A549 (cell line): ENCODE measurements around the gene ATMIN. TPM values are rescaled to one million over a fixed set of nuclear protein-coding genes. Genes with fewer than 3 reads are reported as not detected.

ENCODE experiments used
- ATAC-seq, 2 experiments: fragments of 200-7000 bp in 1 of 2; fragments of >200 bp in 1 of 2; cut with Nextera tagmentation in 1 of 2; cut with Tn5 transposase in 1 of 2; 3 replicates each; pipeline versions ENCODE4 v1.8.0 to v1.9.1; 2018 to 2020; ENCODE audit warnings: mild to moderate bottlenecking in 1 of 2, moderate library complexity in 1 of 2
- CTCF ChIA-PET: fragments of 300-600 bp; sonication (Branson Sonifier 250); formaldehyde crosslinking; extraction: SDS; loops from one replicate; lab custom pipeline; 2021; ENCODE audit warnings: antibody characterized with exemption, inconsistent platforms; lab: Yijun Ruan, JAX
- POLR2A ChIA-PET: fragments of 350-600 bp; formaldehyde crosslinking; extraction: SDS; loops from one replicate; lab custom pipeline; 2021; ENCODE audit warnings: antibody characterized with exemption, inconsistent platforms; lab: Yijun Ruan, JAX
- DNase-seq, 2 experiments: peaks; one replicate each; pipeline versions ENCODE4 v3.0.0 to v3.0.0-alpha.2; 2011 to 2016; ENCODE audit warnings: low read depth in 1 of 2, low spot score in 1 of 2
- FAIRE-seq: peaks from 2 replicates; lab custom pipeline; 2011; peaks lifted over from hg19 to GRCh38; lab: Jason Lieb, UNC
- H3K27ac ChIP-seq, 2 experiments: fragments of >200 bp; sonication (Bioruptor Twin); formaldehyde crosslinking; 3 replicates each; pipeline ENCODE4 v1.5.1; 2016 to 2017
- H3K4me1 ChIP-seq: fragments of >200 bp; sonication (Bioruptor Twin); formaldehyde crosslinking; 3 replicates; pipeline ENCODE4 v1.6.1; 2016
- H3K4me2 ChIP-seq: fragments of >200 bp; sonication (Bioruptor Twin); formaldehyde crosslinking; 3 replicates; pipeline ENCODE4 v1.6.1; 2016
- H3K4me3 ChIP-seq: fragments of >200 bp; sonication (Bioruptor Twin); formaldehyde crosslinking; 3 replicates; pipeline ENCODE4 v1.5.1; 2016
- H3K9me3 ChIP-seq: fragments of >200 bp; sonication (Bioruptor Twin); formaldehyde crosslinking; 3 replicates; pipeline ENCODE4 v1.6.1; 2016
- ATOH8 ChIP-seq: fragments of 250-450 bp; sonication (Bioruptor Pico); IDR thresholded peaks from 2 replicates; pipeline ENCODE4 v1.5.0; 2020; ENCODE audit warnings: low read depth, mild to moderate bottlenecking, moderate library complexity
- CHD2 ChIP-seq: fragments of 150-350 bp; IDR thresholded peaks from 2 replicates; pipeline ENCODE4 v1.6.1; 2014; ENCODE audit warnings: low read length; ENCODE audit not compliant: partially characterized antibody
- CHD4 ChIP-seq: fragments of 200-600 bp; sonication (generic); IDR thresholded peaks from 2 replicates; pipeline ENCODE4 v1.6.1; 2016; ENCODE audit warnings: antibody characterized with exemption, mild to moderate bottlenecking, borderline replicate concordance
- E2F6 ChIP-seq: IDR thresholded peaks from 2 replicates; pipeline ENCODE4 v1.6.1; 2012; ENCODE audit warnings: low read depth, borderline replicate concordance
- EHF ChIP-seq: fragments of 250-450 bp; sonication (Bioruptor Pico); IDR thresholded peaks from 2 replicates; pipeline ENCODE4 v1.5.0; 2020; ENCODE audit warnings: mild to moderate bottlenecking
- EHMT2 ChIP-seq: fragments of 200-600 bp; sonication (generic); IDR thresholded peaks from 2 replicates; pipeline ENCODE4 v1.6.1; 2016; ENCODE audit warnings: antibody characterized with exemption, low read depth, mild to moderate bottlenecking, moderate library complexity
- EP300 ChIP-seq, 2 experiments: fragments of >200 bp; sonication (Bioruptor Twin); formaldehyde crosslinking; IDR thresholded peaks; 2 replicates in 1 of 2; 3 replicates in 1 of 2; pipeline ENCODE4 v1.6.1; 2016 to 2017
- ESRRA ChIP-seq: fragments of 150-350 bp; IDR thresholded peaks from 2 replicates; pipeline ENCODE4 v1.6.1; 2014; ENCODE audit warnings: mild to moderate bottlenecking, low read length, borderline replicate concordance
- FOSB ChIP-seq: fragments of 250-450 bp; sonication (Bioruptor Pico); IDR thresholded peaks from 2 replicates; pipeline ENCODE4 v1.5.0; 2020; ENCODE audit warnings: mild to moderate bottlenecking, moderate library complexity
- FOXS1 ChIP-seq: fragments of 250-450 bp; sonication (Bioruptor Pico); IDR thresholded peaks from 2 replicates; pipeline ENCODE4 v1.5.0; 2020; ENCODE audit warnings: mild to moderate bottlenecking, moderate library complexity
- HDAC2 ChIP-seq: fragments of 200-600 bp; sonication (generic); IDR thresholded peaks from 2 replicates; pipeline ENCODE4 v1.6.1; 2016
- HOXB13 ChIP-seq: fragments of 250-450 bp; sonication (Bioruptor Pico); IDR thresholded peaks from 2 replicates; pipeline ENCODE4 v1.5.0; 2020; ENCODE audit warnings: low read depth, mild to moderate bottlenecking, moderate library complexity
- HOXB5 ChIP-seq: fragments of 250-450 bp; sonication (Bioruptor Pico); IDR thresholded peaks from 2 replicates; pipeline ENCODE4 v1.5.0; 2020; ENCODE audit warnings: mild to moderate bottlenecking, moderate library complexity
- JUNB ChIP-seq: fragments of >200 bp; sonication (Bioruptor Twin); formaldehyde crosslinking; IDR thresholded peaks from 2 replicates; pipeline ENCODE4 v1.6.1; 2016
- KDM5A ChIP-seq: fragments of 200-600 bp; sonication (generic); IDR thresholded peaks from 2 replicates; pipeline ENCODE4 v1.6.1; 2016; ENCODE audit warnings: antibody characterized with exemption, mild to moderate bottlenecking
- MAFK ChIP-seq: fragments of 450-650 bp; IDR thresholded peaks from 2 replicates; pipeline ENCODE4 v1.6.1; 2014; ENCODE audit not compliant: partially characterized antibody
- MAX ChIP-seq: IDR thresholded peaks from 2 replicates; pipeline ENCODE4 v1.6.1; 2012
- MAZ ChIP-seq: fragments of 150-350 bp; IDR thresholded peaks from 2 replicates; pipeline ENCODE4 v1.6.1; 2014; ENCODE audit warnings: antibody characterized with exemption, low read depth, low read length, borderline replicate concordance
- MYC ChIP-seq: IDR thresholded peaks from 2 replicates; pipeline ENCODE4 v1.6.1; 2012; ENCODE audit warnings: mild to moderate bottlenecking, inconsistent platforms, low read length, improper control_type of control experiment, borderline replicate concordance
- PBX3 ChIP-seq: IDR thresholded peaks from 2 replicates; pipeline ENCODE4 v1.6.1; 2012
- PHF8 ChIP-seq: fragments of 200-600 bp; sonication (generic); IDR thresholded peaks from 2 replicates; pipeline ENCODE4 v1.6.1; 2016; ENCODE audit warnings: low read depth, mild to moderate bottlenecking, antibody characterized with exemption, moderate library complexity, borderline replicate concordance
- POLR2AphosphoS2 ChIP-seq: conservative IDR thresholded peaks from 2 replicates; pipeline ENCODE4 v1.6.1; 2012; ENCODE audit warnings: low read length, improper control_type of control experiment, inconsistent platforms
- REST ChIP-seq: fragments of 200-600 bp; sonication (generic); IDR thresholded peaks from 2 replicates; pipeline ENCODE4 v1.6.1; 2016; ENCODE audit warnings: antibody characterized with exemption, mild to moderate bottlenecking, moderate library complexity
- RFX5 ChIP-seq: fragments of 450-650 bp; IDR thresholded peaks from 2 replicates; pipeline ENCODE4 v1.7.1; 2014; ENCODE audit warnings: antibody characterized with exemption, mild to moderate bottlenecking, moderate library complexity
- RNF2 ChIP-seq: fragments of 200-600 bp; sonication (generic); IDR thresholded peaks from 2 replicates; pipeline ENCODE4 v1.6.1; 2016; ENCODE audit warnings: low read depth, mild to moderate bottlenecking, antibody characterized with exemption, moderate library complexity, borderline replicate concordance
- SREBF2 ChIP-seq: fragments of 450-650 bp; IDR thresholded peaks from 2 replicates; pipeline ENCODE4 v1.6.1; 2014; ENCODE audit warnings: mild to moderate bottlenecking, moderate library complexity
- ZC3H11A ChIP-seq: fragments of 450-650 bp; IDR thresholded peaks from 2 replicates; pipeline ENCODE4 v1.6.1; 2014; ENCODE audit warnings: antibody characterized with exemption, mild to moderate bottlenecking
- ZFP36 ChIP-seq: fragments of 450-650 bp; IDR thresholded peaks from 2 replicates; pipeline ENCODE4 v1.6.1; 2014; ENCODE audit warnings: borderline replicate concordance; ENCODE audit not compliant: partially characterized antibody
- ZSCAN20 ChIP-seq: fragments of 250-450 bp; sonication (Bioruptor Pico); IDR thresholded peaks from 2 replicates; pipeline ENCODE4 v1.8.0; 2022; ENCODE audit warnings: mild to moderate bottlenecking, moderate library complexity
- WGBS: methylation state at CpG from one replicate; pipeline ENCODE4 v1.1.6; 2017; ENCODE audit errors: missing lambda C conversion rate; 5-methylcytosine and 5-hydroxymethylcytosine counted together
- polyA plus RNA-seq, 4 experiments: library from polyadenylated mRNA; depleted of rRNA in 3 of 4; stranded (reverse); fragments of >200 nt; fragmentation: RNase III in 1 of 4; extraction: RNeasy Plus Mini Kit Qiagen cat#74134 plus additional on column Dnase treatment in 1 of 4; gene quantifications; 2 replicates in 3 of 4; 3 replicates in 1 of 4; pipeline ENCODE4 v1.2.3, GENCODE V29; 2011 to 2017
- TF ChIP-seq, protein P1 (sequence below): fragments of 150-350 bp; IDR thresholded peaks from 2 replicates; pipeline ENCODE4 v1.6.1; 2014; ENCODE audit warnings: low read depth, mild to moderate bottlenecking, low read length
- TF ChIP-seq, protein P2 (sequence below): fragments of >200 bp; sonication (Bioruptor Twin); formaldehyde crosslinking; IDR thresholded peaks from 3 replicates; pipeline ENCODE4 v1.6.1; 2016

ATMIN gene
- polyA plus RNA-seq, 2 of the 4 experiments (the other 2 are of a cell fraction) = 26.2 to 50.4 TPM

- ATAC-seq (peak; percentile 91 to 95), DNase-seq (peak; percentile 93 to 99), FAIRE-seq (no peak)
- H3K27ac ChIP-seq = peak within 1 kb of the TSS; percentile 94 to 95
- ChIA-PET CTCF (interaction anchor here (0.6 to 1.4 kb wide), 4 partner anchors 18 to 233 kb away, joined by 3 to 8 read pairs (median 3); partner anchors contain the start of gene ATMIN), POLR2A (interaction anchor here (0.5 to 1.0 kb wide), 5 partner anchors 10 to 1407 kb away, joined by 3 to 8 read pairs (median 5); partner anchors contain the start of genes C16orf46 and MAF)
- peak within 1 kb of the TSS; percentile 96 for H3K4me2 ChIP-seq
- H3K9me3 ChIP-seq = no peaks in the 10 kb centered on the region
- peak within 1 kb of the TSS; percentile 96 for H3K4me3 ChIP-seq
- peaks cover 19% of the 10 kb centered on the region for H3K4me1 ChIP-seq
- WGBS = under 1% methylated on average over 27 of the region's 75 CpGs
- TF ChIP-seq POLR2AphosphoS2 = no peak
- TF ChIP-seq FOXS1 (CRISPR knock-in tag) = no peak
- TF ChIP-seq EHMT2 = no peak
- TF ChIP-seq, protein P1, sequence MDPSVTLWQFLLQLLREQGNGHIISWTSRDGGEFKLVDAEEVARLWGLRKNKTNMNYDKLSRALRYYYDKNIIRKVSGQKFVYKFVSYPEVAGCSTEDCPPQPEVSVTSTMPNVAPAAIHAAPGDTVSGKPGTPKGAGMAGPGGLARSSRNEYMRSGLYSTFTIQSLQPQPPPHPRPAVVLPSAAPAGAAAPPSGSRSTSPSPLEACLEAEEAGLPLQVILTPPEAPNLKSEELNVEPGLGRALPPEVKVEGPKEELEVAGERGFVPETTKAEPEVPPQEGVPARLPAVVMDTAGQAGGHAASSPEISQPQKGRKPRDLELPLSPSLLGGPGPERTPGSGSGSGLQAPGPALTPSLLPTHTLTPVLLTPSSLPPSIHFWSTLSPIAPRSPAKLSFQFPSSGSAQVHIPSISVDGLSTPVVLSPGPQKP = no peak
- TF ChIP-seq, protein P2, sequence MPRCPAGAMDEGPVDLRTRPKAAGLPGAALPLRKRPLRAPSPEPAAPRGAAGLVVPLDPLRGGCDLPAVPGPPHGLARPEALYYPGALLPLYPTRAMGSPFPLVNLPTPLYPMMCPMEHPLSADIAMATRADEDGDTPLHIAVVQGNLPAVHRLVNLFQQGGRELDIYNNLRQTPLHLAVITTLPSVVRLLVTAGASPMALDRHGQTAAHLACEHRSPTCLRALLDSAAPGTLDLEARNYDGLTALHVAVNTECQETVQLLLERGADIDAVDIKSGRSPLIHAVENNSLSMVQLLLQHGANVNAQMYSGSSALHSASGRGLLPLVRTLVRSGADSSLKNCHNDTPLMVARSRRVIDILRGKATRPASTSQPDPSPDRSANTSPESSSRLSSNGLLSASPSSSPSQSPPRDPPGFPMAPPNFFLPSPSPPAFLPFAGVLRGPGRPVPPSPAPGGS = no peak; the same call in 2 of the 3 replicates
- TF ChIP-seq EHF (CRISPR knock-in tag) = no peak
- no peak for TF ChIP-seq CHD2
- TF ChIP-seq FOSB = no peak
- TF ChIP-seq MAX = peak; percentile 79
- no peak for TF ChIP-seq MAFK
- TF ChIP-seq CHD4 = no peak
- TF ChIP-seq HOXB5 (CRISPR knock-in tag) = no peak
- TF ChIP-seq ATOH8 (CRISPR knock-in tag) = no peak
- TF ChIP-seq SREBF2 = no peak
- no peak for TF ChIP-seq JUNB
- TF ChIP-seq PBX3 = peak; percentile 44; the same call in 1 of the 2 replicates
- TF ChIP-seq KDM5A = no peak
- no peak for TF ChIP-seq ESRRA
- TF ChIP-seq ZSCAN20 = no peak
- no peak for TF ChIP-seq HDAC2
- peak; percentile 93 for TF ChIP-seq E2F6
- peak; percentile 1; the same call in 1 of the 2 replicates for TF ChIP-seq MAZ
- no peak for TF ChIP-seq EP300 (IDR thresholded peaks at IDR 0.05)
- peak; percentile 8; the same call in 1 of the 2 replicates for TF ChIP-seq PHF8
- no peak for TF ChIP-seq ZFP36
- no peak; the same call in 1 of the 2 replicates for TF ChIP-seq RFX5
- TF ChIP-seq HOXB13 (CRISPR knock-in tag) = no peak
- TF ChIP-seq RNF2 = no peak
- peak; percentile 46; the same call in 1 of the 2 replicates for TF ChIP-seq MYC
- no peak for TF ChIP-seq ZC3H11A
- TF ChIP-seq REST = no peak
Observed at GRCh38 chr16:81006813-81007695, 28.6 kb upstream of the ATMIN start, which contains the start of the genes CENPN and CMC2. TSS of gene CENPN (plus strand) at chr16:81007214. CDS start at chr16:81011940, 4,726 bp downstream. TSS of gene CMC2 (minus strand) at chr16:81006885. CDS start at chr16:80997394, 9,491 bp downstream.
